HG02943 (cell line): Measurements from ENCODE around the gene PPAT.

Experiments
- ATAC-seq: cut with Tn5 transposase; IDR thresholded peaks from one replicate; pipeline ENCODE4 v1.9.1; 2021; ENCODE audit warnings: mild to moderate bottlenecking, low read depth, moderate library complexity; ENCODE audit not compliant: unreplicated experiment

The PPAT gene

DNA sequence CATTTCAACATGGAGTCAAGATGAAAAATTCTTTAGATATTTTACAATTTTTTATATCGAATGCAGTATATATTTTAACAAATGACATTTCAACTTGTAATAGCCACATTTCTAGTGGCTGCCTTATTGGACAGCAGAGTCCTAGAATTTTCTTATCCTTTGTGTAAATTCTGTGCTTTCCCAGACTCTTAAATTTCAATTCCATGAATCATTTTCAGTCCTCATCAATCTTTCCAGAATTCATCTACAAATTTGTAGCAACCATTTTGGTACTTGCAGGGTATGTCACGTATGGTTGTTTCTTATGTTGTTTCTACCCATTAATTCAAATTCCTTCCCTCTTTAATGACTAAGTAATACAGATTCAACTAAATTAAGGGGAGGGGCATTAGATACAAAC, 3.4 kb upstream of the PPAT start:
- no peak for ATAC-seq

DNA sequence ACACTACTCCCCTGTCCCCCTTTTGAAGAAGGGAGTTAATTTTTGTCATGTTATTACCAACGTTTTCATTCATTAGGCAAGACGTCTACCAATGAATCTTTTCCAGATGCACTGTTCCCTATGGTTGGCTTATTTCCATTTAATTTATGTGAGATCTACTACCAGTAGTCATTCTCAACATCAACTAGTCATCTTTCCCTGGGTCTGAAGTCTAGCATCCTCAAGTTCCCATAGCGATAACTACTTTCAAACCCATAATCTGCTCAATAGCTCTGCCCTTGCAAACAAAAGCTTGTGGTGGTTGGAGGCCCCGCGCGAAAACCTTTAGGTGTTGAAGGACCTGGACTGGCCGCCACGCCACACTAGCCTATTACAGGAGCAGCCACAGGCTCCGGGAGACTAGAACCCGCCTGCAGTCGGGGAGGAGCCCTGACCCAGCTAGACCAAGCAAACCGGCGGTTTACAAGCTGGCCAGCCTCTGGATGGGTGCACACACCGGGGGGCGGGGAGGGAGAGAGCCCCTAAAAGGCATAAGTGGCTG, 746 bp downstream of the PPAT start:
- peak; percentile 20 for ATAC-seq

DNA sequence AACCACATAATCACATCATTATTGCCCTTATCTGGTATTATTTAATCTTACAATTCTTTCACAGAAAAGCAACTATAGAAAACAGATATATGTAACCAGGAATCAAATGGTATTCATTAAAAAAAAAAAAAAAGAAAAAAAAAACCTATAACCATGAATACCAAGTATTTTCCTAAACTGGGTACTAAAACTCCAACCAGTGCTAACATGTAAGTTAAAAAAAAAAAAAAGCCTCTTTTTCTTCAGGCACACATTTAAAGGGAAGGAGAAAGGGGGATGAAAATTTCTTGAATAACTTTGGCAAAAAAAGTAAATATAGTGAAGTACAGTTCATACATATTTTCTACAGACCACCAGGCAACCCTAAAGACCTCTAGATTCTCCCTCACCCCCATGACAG, 2.1 kb downstream of the PPAT start:
- ATAC-seq = no peak

DNA sequence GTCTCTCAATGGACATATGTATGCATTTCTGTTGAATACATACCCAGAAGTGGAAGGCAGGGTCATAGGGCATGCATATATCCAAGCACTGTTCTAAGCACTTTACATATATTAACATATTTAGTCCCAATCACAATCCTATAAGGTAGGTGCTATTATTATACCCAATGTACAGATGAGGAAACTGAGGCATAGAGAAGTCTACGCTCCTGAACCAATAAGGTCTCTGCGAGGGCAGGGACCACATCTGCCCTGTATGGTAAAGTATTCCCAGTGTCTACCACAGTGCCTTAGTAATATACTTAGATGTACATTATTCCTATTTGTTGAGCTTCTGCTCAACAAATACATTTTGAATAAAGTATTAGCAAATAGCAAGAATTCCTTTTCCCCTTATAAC, 5.2 kb downstream of the PPAT start:
- no peak for ATAC-seq

DNA sequence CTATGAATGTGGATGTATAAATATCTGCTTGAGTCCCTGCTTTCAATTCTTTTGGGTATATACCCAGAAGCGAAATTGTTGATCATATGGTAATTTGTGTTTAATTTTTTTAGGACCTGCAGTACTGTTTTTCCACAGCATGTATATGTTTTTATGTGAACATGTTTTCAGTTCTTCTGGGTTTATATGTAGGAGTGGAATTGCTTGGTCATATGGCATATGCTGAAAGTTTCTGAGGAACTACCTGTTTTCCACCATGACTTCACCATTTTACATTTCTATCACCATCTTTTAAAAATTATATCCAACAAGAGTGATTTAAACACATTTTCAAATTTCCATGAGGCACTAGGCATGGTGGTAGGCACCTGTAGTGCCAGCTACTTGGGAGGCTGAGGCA, 8.2 kb downstream of the PPAT start:
- ATAC-seq = no peak

DNA sequence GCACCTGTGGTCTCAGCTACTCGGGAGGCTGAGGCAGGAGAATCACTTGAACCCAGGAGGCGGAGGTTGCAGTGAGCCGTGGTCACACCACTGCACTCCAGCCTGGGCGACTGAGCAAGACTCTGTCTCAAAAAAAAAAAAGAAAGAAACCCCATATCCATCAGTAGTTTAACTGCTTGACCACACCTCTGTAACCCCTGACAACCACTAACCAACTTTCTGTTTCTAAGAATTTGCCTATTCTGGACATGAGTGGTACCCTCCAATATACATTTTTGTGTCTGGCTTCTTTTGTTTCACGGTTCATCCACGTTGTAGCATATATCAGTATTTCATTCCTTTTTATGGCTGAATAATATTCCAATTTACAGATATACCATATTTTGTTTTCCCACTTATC, 9.1 kb downstream of the PPAT start:
- peak; percentile 75 for ATAC-seq

DNA sequence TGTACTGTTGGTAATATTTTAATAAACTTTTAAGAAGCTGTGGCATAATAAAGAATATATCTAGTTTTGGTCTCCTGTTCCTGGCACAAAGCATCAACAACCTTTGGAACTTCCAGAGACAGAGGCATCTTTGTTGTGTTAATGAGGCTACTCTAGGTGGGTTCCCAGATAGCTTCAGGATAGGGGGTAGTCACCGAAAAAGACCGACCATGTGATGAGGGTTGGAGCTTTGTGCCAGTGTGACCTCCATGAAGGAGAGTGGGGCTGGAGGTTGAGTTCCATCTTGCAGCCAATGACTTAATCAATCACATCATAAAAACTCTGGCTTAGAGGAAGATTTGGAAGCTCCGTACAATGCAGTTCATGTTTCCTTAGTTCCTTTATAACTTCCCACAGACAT, 9.9 kb downstream of the PPAT start:
- ATAC-seq = no peak

DNA sequence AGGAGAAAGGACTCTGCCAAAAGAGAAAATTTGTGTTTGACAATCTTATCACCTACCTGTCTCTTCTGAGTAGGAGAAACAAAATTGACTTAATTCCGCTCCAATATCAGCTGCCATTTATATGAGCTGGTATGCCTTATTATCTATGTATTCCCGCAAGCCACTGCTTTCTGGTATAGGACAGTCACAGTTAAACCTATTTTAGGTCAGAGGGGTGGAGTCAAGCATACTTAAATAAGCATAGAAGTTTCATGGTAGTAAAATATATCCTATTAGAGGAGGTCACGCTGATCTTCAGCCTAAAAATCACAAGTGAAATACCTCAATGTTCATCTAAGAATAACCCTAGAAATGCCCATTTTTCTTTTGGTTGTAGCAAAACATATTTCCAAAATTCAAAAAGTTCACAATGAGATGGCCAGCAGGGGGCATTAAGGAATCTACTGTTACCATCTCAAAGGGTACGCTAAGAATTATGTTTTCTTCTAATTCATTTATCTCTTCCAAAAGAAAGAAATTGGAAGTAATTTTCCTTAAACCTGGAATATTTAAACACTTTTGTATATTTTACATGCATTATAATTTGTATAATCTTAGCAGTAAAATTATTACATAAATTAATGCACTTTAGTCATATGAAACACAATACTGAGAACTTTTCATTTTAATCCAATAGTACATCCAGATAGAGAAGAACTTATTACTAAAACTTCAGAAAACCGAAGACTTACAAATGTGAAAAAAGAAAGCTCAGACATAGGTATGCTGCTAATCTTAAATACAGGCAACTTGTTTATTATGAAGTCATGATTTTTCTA, 10.5 kb downstream of the PPAT start:
- no peak for ATAC-seq

DNA sequence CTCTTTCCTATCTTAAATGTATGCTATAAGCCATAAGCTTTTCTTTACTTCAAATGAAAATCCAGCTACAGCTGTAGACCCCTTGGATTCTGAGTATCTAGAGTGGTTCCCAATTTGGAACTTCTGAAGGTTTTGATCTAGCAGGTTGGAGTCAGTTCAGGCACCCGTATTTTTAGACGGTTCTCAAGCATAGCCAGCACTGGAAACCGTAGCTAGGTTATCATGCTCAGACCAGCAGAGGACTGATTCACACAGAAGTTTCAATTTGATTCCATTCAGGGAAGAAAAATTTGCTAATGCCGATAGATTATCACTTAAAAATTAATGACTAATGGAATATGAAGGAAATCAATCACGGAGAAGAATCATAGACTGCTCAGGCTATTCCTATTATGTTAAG, 11.2 kb downstream of the PPAT start:
- no peak for ATAC-seq

DNA sequence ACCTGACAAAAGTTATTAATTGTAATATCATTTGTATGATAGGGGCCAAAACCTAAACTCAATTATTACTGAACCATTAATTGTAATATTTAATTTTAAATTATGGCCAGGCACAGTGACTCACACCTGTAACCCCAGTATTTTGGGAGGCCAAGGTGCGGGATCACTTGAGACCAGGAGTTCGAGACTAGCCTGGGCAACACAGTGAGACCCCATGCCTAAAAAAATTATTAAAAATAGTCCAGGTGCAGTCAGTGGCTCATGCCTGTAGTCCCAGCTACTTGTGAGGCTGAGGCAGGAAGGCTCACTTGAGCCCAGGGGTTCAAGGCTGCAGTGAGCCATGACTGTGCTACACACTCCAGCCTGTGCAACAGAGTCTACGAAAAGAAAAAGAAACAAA, 18.0 kb downstream of the PPAT start:
- no peak for ATAC-seq

DNA sequence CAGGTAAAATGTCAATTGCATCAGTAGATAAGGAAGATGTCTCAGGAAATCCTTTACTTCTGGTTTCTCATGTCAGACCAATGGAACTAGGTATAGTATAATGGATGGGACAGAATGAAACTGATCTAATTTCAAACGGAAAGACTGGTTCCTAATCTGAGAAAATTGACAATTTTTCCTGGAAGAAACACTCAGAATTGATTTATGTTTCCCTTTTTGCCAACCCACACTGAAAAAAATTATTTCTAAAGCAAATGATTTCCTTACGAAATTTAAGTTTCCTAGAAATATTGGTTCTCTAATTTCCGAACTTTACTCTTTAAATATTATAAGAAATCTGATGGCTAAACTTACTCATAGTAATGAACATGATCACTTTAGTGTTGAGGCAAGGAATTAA, 19.1 kb downstream of the PPAT start:
- no peak for ATAC-seq

DNA sequence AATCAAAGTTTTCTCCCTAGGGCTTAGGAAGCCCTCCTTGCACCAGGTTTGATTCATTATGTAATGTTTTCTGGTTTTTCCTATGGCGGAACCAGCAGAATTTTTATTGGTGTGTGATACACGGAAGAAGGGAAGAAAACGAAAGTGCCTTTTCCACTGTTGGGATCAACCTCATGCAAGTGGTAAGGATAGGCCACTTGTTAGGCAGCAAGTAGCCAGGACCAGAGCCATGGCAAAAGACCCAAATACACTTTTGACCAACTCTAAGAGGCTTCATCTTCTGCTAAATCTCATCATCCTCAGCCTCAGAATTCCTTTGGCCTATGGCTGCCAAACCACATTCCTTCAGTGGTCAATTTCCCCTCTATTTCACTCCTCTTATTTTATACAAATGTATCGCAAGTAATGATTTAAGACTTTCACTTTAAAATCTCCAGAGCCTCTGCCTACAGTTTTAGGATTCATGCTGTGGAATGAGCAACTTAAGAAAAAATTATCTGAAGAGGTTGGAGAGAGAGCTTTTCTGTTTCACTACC, 21.2 kb downstream of the PPAT start:
- no peak for ATAC-seq

DNA sequence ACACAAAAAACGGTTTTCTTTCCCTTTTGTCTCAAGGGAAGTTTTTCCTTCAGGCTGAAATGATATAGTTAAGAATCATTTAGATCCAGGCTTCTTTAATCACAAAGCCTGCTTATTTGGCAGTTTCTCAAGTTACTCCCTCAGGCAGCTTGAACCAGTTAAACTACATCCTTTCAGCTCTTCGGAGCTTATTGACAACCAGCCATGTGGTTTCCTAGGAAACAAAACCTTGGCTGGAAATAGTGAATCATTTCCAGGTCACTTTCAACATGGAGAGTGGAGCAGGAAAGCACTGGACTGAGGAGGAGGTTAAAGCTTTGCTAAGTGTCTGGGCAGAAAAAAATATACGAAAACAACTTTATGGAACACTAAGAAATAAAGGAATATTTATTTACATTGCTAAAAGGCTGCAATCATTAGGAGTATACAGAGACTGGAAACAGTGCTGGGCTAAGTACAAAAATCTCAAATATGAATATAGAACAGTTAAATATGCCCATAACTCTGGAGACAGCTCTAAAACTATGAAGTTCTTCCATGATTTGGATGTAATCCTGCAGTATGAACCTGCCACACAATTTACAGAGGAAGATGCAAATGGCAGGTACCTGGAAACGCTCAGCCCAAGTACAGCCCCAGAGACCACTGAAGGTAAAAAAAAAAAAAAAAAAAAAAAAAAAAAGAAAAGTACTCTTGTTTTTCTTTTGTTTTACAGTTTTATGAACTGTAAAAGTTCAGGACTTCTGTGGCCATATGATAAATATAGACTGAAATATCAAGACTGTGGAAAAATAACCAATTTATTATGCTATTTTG, 25.0 kb downstream of the PPAT start:
- no peak for ATAC-seq

DNA sequence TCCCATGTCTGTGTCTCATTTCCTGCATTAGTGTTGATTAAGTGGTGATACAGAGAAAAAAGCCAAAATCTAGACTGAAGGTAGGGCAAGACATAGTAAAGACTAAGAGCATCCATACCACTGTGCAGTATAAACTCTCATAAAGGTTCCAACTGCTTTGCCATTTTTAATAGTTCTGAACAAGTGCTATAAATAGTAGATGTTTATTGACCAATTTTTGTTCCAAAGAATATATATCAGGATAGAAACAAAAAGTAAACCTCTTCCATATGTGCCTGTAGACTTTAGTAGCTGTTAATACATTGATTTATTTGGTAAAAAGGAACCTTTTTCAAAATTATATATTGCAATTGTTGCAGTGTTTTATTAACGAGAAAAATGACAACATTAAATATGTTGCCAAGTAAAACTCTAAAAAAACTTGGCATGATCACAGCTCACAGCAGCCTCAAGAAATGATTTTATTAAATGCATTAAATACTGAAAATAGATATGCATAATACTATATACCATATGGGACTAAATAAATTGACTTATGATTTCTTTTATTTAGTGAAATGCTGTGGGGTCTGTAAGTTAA, 25.8 kb downstream of the PPAT start:
- ATAC-seq = no peak

DNA sequence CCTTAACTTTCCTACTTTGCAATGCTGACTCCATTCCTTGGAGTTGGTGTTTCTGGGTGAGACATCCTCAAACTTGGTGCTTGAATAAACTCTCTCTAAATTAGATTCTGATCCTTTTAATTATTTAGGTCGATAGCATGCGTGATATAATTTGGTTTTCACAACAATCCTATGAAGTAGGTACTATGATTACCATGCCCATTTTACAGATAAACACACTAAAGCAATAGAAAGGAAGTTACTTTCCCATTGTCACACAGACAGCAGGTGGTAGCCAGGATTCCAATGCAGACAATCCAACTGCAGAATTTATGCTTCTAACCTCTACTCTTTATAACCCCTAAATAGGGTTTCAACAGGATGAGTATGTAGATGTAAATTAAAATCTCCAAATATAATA, 26.4 kb downstream of the PPAT start:
- no peak for ATAC-seq

DNA sequence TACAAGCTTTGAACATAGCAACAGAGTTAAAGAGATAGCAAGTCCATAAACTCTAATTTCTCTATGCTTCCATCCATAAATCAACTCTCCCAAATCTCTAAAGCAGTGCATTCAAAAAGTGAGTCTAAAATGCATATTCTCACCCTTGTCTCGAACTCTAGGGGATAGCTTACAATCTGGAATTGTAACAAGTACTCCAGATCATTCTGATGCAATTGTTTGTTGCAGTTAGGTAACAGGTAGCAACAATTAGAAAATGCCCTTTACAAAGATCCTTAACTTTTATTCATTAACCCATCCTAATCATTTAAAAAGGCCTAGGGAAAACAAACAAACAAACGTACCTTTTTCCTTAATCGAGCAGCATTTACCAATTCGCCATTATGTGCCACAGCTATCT, 29.3 kb downstream of the PPAT start:
- no peak for ATAC-seq

DNA sequence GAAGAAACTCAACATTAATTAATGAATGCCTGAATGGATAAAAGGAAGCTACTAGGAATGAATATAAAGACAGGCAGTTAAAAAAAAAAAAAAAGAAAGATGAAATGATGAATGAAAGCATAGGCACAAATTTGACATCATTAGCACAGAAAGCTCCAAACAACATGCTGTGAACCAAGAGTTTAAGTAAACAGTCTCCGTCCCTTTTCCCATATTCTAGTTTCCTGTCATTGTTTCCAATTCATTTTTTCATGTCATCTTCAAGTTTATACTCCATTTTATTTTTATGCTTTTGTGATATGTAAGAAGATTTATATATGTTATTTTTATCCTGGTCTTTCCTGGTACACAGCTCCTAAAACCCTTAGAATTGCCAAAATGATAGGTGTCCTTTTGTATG, 30.4 kb downstream of the PPAT start:
- ATAC-seq = no peak

DNA sequence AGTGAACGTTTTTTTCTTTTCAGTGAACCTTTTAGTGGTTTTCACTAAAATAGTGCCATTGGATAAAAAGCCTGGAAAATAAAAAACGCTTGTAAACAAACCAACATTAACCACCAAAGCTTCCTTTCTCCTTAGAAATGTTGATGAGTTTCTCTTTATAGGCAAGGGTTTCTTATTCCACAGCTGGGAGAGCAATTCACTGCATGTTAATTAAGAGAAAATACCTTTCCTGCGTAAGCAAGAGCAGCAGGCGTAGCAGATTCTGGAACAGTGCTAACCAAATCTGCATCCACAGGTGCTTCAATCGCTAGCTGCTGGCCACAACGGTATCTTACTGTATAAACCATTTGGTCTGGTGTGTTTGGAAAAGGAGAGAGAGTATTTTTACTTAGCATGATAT, 34.9 kb downstream of the PPAT start:
- ATAC-seq = no peak

DNA sequence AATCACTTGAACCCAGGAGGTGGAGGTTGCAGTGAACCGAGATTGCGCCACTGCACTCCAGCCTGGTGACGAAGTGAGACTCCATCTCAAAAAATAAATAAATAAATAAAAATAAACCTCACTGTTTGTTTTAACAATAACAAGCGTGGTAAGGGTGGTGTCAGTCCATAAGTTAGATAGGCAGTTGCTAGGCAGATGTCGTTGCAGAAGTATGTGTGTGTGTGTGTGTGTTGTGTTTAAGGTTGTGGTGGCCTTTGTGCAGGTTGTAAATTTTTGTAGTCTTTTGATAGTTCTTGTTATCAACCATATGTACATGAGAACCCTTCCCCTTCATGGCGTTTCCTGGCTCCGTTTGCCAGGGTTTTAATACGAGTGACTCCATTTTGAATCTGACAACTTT, 44.1 kb downstream of the PPAT start:
- no peak for ATAC-seq

DNA sequence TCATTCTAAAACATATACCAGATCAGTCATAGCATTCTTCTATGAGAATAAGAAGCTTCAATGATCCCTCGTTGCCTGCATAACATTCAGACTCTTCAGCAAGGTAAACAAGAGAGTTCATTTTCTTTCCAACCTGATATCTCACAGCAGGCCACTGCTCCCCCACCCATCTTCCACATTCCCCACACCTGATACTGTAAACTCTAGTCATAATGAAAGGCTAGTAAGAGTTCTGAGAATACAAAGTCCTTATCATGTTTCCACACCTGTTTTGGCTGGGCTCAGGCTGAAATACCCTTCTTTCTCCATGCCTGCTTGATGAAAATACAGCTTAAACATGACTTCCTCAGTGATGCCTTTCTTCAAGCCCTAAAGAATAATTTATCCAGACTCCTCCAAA, 45.9 kb downstream of the PPAT start:
- ATAC-seq = no peak

DNA sequence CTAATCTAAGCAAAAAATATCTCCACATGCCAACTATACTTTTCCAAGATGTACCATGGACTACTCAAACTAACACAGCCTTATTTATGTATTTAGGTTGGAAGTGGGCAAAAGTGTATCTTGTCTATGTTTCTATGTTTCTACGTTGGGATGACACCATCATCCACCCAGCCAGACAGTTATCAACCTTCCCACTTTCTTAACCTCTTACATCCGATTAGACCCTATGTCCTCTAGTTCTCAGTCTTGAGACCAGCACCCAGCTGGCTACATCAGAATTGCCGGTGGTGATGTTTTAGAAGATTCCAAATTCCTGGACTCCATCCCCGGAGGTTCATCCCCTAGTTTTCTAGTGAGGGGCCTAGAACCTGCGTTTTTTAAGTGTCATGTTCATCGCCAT, 47.1 kb downstream of the PPAT start:
- no peak for ATAC-seq
